ENCODE data around the gene FANCG.

FANCG gene

DNA sequence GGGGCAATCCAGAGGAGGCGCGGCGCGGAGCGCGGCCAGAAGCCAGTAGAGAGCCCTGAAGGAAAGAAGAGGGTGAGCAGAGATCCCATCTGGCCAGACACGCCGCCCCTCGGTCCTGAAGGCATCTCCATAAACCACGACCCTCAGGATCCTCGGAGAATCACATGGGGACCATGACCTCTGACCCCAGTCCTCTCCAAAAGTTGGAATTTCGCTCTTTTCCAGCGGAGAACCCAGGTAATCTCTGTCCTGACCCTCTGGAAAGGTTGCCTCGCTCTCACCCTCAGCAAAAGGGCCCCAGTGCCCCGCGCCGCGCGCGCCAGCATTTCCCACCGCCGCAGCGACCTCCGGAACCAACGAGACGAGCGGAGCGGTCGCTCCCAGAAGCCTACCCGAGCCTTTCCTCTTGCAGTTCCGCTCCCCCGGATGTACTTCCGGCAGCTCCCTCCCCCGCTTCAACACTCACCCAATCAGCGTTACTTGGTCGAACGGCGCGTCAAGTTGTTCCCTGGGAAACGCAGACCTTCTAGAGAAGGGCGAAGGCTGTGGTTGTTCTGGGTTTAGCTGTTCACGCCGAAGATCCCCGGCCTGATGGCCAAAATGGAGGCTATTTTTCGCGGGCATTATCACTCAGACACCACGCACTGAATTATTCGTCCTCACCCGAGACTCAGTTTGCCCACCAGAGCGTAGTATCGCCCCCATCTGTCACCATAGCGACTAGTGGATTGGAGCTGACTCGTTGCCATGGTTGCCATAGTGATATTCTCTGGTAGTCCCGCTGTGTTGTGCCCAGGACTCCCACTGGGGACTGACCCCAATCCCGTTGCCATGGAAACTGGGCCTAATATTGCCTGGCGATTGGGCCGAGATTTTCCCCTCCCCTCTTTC lies 23.3 kb upstream of the FANCG start, which contains the start of gene STOML2:
Gene STOML2 (minus strand): TSS at position 363 of the 891 bp plus-strand sequence. CDS start 37 bp downstream, at position 326.
- DNase-seq: peak; percentile 95

DNA sequence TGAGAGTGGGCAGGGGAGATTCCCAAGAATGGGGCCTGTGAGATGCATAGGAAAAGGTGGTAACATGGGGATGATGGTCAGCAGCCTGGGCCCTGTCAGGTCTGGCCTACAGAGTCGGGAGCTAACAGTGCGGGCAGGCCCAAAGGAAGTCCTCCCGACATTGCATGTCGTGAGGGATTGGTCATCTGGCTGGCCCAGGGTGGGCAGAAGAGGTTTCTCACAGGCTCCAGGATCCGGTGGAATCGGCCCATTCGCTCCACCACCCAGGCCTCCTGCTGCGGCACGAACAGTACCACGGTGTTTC lies 22.7 kb upstream of the FANCG start:
- no peak for DNase-seq

DNA sequence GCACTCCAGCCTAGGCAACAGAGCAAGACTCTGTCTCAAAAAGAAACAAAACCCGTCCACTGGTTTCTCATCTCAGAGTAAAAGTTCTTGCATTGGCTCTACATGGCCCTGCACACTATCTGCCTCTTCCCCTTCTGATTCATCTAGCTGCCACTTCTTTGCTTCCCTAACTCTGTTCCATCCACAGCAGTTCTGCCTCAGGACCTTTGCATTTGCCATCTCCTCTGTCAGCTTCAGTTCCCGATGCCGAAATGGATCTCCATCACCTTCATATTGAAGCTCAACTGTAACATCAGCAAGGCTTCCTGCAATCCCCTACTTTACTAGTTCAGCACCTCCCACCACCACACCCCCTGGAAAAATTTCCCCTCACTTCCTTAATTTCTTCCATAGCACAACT lies 17.8 kb upstream of the FANCG start:
- DNase-seq: no peak

DNA sequence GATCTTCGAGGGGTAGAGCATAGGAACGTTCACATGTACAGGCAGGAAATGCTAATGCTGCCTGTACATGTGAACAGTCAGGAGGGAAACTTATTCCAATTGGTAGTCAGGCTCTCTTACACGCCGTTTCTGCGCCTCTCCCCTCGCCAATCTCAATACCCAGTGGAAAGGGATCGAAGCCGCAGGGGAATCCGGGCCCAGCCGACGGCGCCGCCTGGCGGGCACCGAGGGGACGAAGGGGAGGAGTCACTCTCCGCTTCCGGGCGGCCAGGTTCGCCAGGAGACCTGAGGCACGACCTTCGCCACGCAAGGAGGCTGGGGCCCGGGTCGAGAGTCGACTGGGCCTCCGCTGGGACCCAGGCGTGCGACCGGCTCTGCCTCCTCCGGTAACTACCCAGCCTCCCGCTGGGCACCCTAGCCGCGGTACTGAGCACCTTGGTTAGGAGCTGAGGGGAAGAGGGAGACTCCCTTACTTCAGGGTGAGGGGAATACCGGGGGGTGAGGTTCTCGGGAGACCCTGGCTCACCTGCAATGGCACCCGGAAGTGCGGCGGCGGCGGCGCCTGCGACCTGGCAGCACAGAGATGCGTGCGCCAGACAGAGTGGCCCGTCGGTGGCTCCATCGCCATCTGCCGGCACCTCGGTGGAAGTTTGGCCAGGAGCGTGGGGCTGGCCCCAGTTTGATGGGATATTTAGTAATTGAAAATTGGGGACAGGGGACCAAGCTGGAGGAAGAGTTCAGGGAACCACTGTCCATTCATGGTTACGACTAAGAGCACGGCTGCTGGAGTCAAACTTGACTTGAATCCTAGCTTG lies 16.5 kb upstream of the FANCG start, which contains the start of gene PIGO:
Gene PIGO (minus strand): TSS at position 557 of the 815 bp plus-strand sequence. CDS start 1,026 bp downstream, outside the sequence.
- peak; percentile 87 for DNase-seq

DNA sequence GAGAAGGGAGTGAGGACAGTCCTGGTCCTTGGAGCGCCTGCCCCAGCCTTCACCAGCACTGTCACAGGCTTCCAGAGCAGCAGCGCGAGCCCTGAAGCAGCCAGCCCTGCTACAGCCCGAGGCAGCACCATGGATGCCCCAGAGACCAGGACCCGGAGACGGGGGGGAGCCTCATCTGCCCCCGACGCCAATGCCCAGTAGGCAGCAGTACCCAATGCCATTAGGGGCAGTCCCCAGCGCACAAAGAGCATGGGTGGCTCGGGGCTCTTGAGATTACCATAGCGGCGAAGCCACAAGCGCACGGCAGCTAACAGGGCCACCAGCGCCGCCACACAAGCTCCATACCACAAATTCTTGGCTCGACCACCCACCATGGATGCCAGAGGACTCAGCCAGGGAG lies 11.8 kb upstream of the FANCG start:
- DNase-seq: no peak

DNA sequence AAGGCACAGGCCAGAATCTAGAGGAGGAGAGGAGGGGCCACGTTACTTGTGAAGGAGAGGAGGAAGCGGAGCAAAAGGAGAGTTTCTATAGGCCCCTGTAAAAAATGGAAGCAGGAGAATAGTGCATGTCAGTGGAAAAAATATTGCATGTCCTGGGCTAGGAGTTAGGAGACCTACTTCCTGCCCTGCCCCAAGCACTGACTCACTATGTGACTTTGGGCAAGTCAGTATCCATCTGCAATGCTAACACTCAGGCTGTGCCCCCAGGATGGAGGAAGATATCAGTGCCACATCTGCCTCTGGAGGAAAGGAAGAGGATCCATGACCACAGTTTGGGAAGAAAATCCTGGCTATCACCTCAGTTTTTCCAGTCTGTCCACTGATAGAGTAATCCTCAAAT lies 9.7 kb upstream of the FANCG start:
- DNase-seq: no peak

DNA sequence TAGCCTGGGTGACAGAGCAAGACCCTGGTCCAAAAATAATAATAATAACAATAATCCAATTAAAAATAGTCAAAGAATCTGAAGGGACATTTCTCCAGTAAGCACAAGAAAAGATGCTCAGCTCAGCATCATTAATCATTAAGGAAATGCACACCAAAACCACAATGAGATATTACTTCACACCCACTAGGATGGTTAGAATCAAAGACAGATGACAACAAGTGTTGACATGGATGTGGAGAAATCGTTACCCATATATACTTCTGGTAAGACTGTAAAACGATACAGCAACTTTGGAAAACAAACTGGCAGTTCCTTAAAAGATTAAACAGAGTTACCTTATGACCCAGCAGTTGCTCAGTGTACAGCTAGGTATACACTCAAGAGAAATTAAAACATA lies 5.3 kb upstream of the FANCG start:
- no peak for DNase-seq

DNA sequence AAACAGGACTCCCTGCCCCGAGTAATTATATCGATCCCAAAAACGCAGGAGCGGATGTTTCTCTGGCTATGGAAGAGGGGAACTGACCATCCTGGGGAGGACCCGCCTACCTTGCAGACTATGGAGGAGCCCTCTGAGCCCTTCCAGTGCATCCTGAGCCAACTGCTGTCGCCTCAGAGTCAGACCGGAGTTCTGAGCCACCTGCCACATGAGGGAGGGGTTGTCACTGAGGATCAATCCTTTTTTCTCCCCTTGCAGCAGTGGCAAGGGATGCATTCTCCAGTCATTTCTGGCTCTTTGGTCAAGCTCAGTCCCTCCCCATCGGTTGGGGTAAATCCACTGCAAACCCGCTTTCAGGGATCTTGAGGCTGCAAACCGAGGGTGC lies 709 bp downstream of the FANCG start:
- DNase-seq: peak; percentile 65

DNA sequence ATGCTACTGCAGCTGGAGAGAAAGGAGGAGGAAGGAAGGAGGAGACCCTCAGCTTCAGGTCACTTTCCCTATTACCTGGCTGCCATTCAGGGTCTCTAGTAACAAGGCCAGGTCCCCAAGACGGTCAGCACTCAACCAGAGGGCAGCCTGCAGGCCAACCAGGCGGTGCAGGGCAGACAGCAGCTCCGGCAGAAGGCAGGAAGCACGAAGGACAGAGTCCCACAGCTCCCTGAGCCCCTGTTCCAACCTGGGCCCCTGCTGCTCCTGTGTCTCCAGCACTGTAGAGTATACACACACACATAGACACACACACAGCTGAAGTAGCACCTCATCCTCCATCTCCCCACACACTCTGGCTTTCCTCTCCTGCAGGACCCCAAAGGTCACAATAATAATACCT lies 1.7 kb downstream of the FANCG start:
- no peak for DNase-seq

DNA sequence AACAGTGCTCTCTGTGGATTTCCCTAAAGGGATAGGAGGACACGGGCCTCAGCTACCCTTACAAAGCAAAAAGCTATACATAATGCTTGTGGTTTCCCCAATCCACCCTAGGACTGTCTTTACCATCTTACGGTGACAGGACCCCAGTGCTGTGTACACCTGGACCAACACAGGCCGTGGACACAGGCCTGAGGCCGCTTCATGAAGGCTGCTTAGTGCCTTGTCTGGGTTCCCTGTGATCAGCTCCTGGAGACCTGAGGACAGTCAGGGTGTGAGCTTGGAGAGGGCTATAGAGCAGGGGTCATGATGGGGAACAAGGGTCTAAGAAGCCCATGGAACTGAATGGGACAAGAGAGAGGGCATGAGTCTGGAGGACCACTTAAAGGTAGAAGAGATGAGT lies 2.9 kb downstream of the FANCG start:
- no peak for DNase-seq

DNA sequence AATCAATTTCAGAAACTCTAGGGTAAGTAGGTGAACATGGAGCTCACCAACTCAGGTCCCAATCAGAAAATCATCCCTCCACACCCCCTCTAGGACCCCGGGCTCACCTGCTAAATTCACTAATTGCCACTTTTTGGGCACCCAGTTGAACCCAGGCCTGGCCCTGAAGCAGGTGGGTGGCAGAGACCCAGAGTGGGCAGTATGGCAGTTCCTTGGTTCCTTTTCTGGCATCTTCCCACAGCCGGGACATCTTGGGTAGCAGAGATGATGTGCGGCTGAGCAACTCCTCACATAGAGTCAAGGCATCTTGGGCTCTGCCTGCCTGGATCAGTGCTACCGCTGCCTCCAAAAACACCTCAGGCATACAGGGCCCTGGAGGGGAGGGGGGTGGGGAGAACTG lies 4.4 kb downstream of the FANCG start:
- DNase-seq: no peak

DNA sequence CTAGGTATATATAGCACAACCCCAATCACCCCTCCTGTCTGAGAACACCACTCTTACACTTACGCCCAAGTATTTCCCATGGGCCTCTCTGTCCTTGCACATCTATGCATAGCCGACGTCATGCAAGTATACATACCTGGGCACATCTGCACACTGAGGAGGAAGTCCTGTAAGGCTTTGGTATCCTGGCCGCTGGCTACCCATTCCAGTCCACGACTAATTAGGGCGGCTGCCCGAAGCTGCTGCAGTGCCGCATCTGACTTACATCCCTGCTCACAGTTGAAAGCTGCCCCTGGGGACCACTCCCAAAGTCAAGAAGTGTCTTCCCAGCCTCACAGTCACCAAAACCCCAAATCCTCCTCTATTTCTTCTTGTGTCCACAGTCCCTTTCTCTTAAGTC lies 5.0 kb downstream of the FANCG start:
- DNase-seq: no peak

DNA sequence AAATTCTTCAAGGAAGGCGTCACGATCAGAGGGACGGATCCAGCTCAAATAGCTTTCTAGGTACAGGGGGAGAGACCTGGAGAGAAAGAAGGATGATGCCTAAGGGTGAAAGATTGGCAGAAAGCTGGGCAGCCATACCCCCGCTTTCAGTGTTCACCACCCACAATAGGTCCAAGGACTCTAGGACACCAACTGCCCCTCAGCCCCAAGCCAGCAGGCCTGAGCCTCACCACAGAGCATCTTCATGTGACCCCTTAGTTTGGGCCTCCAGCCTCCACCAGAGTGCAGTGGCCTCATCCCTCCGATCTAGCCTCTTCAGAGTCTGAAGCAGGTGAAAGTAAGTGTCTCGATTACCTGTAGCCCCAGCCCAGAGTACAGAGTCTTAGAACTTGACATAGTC lies 5.6 kb downstream of the FANCG start:
- no peak for DNase-seq

DNA sequence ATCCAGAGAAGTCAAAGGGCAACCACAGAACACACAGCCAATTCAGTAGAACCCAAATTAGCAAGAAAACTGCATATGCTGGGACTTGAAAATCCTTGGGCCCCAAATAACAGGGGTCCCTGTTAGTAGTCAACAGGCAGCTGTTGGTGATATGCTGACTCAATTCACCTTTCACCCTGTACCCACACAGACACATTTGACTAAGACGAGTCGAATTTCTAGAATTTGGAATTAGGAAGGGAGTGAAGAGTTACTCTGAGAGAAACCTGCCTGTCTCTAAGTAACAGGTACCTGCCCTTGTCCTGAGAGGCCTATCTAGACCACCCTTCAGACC lies 6.5 kb downstream of the FANCG start:
- no peak for DNase-seq

DNA sequence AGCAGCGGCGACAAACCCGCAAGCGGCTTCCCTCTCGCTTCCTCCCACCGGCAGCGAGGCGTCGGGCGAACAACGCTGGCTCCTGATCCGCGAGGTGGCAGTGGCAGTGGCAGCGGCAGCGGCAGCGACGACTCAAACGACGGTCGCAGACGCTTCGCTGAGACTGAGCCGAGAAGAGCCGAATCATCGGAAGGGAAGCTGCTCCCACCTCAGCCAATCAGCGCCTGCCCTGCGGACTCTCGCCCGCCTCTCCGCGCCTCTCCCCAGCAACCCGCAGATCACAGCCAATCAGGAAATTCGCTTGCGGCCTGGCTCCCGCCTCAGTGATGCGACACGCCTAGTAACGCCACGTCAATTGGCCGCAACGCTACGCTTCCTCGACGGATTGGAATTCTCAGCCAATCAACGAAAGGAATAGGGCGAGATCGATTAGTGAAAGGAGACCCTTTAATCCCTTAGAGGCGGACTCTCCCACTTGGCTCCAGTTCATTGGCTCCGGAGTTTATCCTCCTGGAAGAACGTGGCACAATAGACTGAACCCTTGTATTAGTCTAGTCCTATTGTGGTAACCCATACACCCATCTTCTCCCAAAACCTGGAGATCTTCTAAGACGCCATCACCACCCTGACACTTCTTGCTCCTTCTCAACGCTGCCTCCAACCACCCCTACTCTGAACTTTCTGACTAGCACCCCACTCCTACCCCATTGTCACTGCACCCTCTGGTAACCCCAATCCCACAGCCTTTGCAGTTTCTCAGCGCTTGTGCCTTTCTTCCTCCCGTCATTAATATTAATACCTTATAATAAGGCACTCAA lies 7.1 kb downstream of the FANCG start, which contains the start of gene VCP:
Gene VCP (minus strand): TSS at position 165 of the 818 bp plus-strand sequence. CDS start 272 bp downstream, outside the sequence.
- peak; percentile 99 for DNase-seq

DNA sequence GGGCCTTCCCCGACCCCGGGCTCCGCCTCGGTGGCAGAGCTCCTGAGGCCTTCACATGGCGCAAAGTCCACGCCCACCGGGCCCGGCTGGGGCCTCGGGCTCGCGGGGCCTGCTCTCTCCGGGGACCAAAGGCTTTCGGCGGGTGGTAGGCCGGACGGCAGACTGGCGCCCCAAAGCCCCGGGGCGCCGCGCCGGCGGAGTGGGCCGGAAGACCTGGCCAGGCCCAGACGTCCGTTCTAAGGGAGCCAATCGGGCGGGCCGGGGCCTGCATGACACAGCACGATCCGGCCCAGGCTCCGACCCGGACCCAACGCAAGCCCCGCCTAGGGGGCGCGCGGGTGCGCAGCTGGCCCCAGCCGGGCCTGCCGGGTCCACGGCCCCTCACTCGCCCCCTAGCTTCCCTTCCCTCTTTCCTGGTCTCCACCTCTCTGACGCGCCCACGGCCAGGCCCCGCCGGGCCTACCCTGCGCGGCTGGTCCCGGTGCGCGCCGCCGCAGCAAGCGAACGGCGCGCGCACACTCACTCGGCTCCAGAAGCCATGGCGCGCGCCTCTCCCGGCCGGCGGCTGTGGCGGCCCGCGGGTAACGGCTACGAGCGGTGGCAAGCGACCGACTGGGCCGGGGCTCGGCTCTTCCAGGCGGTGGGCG lies 7.8 kb downstream of the FANCG start:
- DNase-seq: peak; percentile 82

DNA sequence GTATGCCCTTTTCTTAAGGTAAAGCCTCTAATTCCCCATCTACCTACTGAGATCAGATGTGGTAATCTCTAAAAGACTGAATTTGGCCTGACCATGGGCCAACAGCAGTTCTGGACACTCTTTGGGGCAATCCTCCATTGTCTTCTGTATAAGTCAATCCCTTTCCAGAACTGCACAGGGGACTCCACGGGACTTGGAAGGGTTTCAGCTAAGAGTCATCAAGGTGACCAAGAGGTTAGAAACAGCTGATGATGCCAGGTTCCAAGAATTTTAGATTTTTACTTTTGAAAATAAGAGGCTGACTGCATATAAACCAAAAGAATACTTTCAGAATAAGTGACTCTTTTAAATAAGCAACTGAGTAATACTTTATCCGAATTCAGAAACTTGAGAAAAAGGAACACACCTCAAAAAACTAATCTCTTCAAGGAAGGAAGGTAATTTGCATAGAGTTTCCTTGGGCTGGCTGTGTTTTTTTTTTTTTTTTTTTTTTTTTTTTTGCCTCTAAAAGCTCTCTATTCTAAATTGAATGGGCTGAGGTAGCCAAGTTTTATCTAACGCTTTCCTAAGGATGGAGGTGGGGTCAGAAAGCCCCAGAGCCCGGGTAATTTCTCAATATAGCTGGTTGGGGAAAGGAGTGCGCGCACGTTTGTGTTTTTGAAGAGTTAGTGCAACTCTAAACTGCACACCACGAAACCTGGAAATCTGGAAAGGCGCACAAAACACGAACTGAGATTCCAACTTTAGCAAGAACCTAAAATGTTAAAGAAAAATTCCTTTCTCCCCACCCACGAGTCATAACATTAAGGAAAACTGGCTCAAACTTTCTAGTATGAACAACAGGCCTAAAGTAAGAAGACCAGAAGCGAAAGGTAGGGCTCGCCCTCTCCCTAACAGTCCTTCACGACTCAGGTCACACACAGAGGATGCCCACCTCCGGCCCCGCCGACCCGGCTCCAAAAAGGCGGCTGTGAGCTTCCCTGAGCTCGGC lies 8.6 kb downstream of the FANCG start:
- DNase-seq: no peak

DNA sequence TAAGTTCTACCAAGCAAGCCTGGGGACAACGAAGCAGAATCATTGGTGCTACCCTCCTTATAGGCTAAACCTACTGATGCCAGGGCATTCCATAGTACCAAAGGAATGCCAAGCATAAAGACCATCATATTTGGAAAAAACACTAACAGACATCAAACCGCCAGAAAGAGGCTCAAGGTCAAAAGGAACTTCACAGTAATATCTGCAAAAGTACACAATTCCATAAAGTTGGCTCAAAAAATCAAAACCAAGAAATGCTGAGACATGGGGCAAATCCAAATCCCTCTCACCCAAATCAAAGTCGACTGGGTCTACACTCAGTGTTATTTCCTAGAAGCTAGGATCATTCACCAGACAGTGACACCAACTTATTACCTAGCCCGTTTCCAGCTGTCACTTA lies 10.7 kb downstream of the FANCG start:
- DNase-seq: no peak

DNA sequence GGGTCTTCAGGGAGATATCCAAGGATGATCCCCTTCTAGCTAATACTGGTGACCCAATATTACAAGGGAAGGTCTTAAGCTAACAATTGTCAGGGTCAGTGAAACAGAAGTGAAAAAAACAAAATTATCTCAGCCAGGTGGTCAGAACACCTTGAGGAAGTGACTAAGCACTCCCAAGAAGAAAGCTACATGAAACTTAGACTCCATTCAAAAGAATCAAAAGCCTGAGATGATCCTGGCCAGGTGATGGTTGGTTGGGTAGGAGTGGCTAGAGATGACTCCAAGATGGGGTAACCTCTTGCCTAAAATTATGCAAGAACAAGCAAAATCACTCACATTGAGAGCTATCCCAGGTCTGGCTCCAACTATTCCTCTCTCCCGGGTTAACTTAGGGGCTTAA lies 12.7 kb downstream of the FANCG start:
- DNase-seq: no peak

DNA sequence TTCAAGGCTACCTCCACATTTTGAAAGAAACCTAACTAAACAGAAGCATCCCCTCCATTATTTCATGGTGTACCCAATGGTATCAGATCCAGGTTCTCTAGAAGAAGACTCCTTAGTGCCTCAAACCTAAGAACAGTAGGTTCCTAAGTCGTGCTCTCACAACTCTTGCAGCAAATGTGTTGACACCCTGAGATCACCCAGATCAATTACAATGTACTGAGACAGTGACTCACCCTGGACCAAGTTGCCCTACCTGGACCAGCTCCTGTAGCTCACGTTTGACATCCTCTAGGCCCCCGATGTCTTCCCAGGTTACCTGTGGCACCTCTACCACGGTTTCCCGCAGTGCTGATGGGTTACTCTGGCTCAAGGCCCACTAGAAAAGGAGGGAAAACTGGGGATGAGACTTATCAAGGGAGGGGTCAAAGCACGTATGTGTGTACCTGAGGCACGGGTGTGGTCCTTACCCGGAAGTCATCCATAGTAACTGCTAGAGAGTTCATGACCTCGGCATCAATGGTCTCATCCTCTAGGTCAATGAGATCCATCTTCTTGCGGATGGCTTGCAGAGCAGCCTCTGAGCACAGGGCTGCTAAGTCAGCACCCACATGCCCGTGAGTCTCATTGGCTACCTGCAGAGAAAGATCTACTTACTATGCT lies 19.1 kb downstream of the FANCG start:
- no peak for DNase-seq

DNA sequence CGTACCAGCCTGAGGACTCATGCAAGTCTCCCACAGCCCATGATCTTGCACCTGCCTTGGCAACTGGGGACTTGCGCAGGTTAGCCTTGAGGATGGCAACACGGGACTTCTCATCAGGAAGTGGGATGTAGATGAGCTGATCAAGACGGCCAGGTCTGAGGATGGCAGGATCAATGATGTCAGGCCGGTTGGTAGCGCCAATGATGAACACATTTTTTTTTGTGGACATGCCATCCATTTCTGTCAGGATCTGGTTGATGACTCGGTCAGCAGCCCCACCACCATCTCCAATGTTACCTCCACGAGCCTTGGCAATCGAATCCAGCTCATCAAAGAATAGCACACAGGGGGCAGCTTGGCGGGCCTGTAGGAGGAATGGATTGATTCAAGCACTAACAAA lies 20.3 kb downstream of the FANCG start:
- no peak for DNase-seq
